GM12864 (cell line): ENCODE measurements around the gene CORO7.
A peak's percentile ranks its signal among the peaks of the same experiment; 100 is the strongest.

Source experiments
- DNase-seq: peaks from one replicate; pipeline ENCODE4 v3.0.0-alpha.2; 2011; ENCODE audit warnings: low read depth
- H3K4me3 ChIP-seq: 2 replicates; pipeline ENCODE4 v1.5.1; 2011; ENCODE audit warnings: mild to moderate bottlenecking, low read depth, low read length, control low read depth
- CTCF ChIP-seq: IDR thresholded peaks from 2 replicates; pipeline ENCODE4 v1.5.1; 2011; ENCODE audit warnings: low read depth, mild to moderate bottlenecking, moderate library complexity, low read length, control low read depth, inconsistent platforms; ENCODE audit errors: missing control alignments

The CORO7 gene

GRCh38 chr16:4361944-4362311 lies 54.5 kb downstream of the CORO7 start:
- DNase-seq: no peak
- no peak overlapping the region for H3K4me3 ChIP-seq
- no peak for TF ChIP-seq CTCF

GRCh38 chr16:4361033-4361943 lies 55.1 kb downstream of the CORO7 start:
- H3K4me3 ChIP-seq: no peak overlapping the region
- no peak for TF ChIP-seq CTCF

DNA sequence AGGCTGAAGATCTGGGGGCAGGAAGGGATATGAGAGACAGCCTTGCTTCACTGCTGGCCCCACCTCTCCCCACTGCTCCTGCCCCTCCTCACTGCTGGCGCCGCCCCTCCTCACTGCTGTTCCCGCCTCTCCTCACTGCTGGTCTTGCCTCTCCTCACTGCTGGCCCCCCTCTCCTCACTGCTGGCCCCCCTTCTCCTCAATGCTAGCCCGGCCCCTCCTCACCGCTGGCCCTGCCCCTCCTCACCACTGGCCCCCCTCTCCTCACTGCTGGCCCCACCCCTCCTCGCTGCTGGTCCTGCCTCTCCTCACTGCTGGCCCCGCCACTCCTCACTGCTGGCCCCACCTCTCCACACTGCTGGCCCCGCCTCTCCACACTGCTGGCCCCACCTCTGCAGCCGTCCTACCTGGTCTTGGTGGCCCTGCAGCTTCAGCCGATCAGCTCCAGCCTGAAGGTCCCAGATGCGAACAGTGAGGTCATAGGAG lies 55.8 kb downstream of the CORO7 start:
- H3K4me3 ChIP-seq: no peak overlapping the region
- no peak for DNase-seq
- no peak for TF ChIP-seq CTCF

More at GRCh38 chr16:4361033-4361943, 55.1 kb downstream of the CORO7 start:
- DNase-seq: no peak

GRCh38 chr16:4359914-4360313 lies 56.5 kb downstream of the CORO7 start:
- DNase-seq: no peak
- no peak for TF ChIP-seq CTCF
- no peak overlapping the region for H3K4me3 ChIP-seq

DNA sequence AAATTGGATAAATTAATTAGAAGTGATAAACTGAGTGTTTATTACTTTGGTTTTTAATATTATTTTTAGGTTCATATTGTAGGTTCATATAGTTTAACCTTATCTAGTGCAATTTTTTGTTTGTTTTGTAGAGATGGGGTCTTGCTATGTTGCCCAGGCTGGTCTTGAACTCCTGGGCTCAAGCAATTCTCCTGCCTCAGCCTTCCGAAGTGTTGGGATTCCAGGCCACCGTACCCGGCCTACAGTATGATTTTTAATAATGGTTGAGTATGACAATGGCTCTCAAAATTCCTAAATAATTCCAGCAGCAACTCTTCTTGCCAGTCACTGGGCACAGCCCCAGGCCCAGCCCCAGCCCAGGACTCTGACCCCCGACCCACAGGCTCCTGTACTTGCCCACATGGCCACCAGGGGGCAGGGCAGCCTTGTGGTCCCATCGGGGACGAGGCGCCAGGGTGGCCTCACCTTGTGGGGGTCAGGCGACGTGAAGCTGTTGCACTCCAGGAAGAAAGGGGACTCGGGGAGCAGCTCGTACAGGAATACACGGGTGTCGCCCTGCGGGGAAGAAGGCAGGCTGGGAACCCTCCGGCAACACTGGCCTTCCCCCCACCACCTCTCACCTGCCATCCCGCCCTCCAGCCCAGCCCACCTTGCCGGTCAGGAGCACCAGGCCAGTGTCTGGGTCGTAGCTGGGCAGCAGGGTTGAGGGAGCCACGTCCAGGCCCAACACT lies 57.4 kb downstream of the CORO7 start:
- H3K4me3 ChIP-seq: no peak overlapping the region
- peak; percentile 88 for TF ChIP-seq CTCF
- no peak for DNase-seq

DNA sequence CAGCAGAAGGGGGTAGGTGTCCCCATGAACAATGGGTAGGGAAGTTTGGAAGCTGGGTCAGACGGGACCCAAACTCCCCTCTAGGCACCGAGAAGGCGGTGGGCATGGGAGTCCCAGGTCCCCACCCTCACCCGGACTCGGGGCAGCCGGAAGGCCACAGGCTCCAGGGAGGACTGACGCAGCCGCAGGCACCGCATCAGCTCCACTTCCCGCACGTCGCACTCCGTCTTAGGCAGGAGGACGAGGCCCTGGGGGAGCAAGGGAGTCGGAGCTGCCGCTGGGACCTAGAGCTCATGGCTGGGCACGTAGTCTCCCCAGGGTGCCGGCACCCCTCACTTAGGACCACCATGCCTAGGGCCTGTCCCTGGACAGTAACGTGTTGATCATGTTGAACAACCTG lies 58.2 kb downstream of the CORO7 start:
- TF ChIP-seq CTCF: no peak
- no peak overlapping the region for H3K4me3 ChIP-seq
- DNase-seq: no peak
